Mononuclear cell (primary cell): ENCODE measurements around the gene BHLHA15. TPM values are rescaled to one million over a fixed set of nuclear protein-coding genes. Genes with fewer than 3 reads are reported as not detected.

Source experiments
- H3K27me3 ChIP-seq: 2 replicates; pipeline ENCODE4 v1.6.0; 2011; ENCODE audit warnings: low read length, control low read depth; ENCODE audit not compliant: insufficient read depth
- H3K4me1 ChIP-seq: 2 replicates; pipeline ENCODE4 v1.5.1; 2011; ENCODE audit warnings: mild to moderate bottlenecking, low read length, control low read depth; ENCODE audit not compliant: insufficient read depth
- H3K4me3 ChIP-seq: 2 replicates; pipeline ENCODE4 v1.5.1; 2011; ENCODE audit warnings: mild to moderate bottlenecking, low read length, moderate library complexity
- H3K9me3 ChIP-seq: 2 replicates; pipeline ENCODE4 v1.5.1; 2011; ENCODE audit warnings: low read depth, mild to moderate bottlenecking, control low read depth, low read length
- total RNA-seq: library from RNA; depleted of rRNA; stranded (reverse); fragments of >200 nt; gene quantifications from one replicate; pipeline ENCODE4 v1.2.3, GENCODE V29; 2012

The BHLHA15 gene
- total RNA-seq, 1 donor, result not detected

DNA sequence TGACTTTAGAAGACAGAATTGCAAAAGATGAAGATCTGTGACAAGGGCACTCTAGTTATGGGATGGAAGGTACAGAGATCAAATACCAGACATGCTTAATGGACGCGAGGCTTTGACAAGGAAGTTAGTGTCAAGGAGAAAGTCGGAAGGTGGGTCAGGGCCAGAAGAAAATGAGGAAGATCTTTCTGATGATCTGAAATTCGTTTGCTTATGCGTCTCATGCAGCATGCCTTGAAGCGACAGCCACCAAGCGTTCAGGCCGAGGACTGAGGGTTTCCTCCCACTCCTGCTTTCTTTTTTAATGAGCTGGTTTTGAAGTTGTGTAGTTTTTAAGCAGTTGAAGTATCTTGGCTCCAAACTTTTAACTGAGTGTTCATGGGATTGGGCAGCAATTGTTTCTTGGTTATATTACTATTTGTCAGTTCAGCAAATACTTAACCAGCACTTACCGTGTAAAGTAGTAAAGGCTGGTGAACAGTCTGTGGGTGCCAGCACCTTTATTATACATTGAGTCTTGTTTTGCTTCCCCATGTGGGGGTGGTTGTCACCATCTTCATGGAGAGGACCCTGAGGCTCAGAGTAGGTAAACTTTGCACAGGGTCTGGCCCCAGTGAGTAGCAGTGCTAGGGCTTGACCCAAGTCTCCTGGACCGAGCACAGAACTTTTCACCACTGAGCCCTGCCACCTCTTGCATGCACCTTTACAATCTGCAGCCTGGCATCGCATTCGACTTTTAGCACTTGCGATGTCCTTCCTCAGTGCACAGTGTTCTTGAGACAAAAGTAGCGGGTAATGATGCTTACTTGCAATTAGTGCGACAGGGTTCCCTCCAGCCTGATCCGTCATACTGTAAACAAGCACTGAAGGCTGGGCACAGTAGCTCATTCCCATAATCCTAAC is 14.3 kb upstream of the BHLHA15 start:
- no peak overlapping the region for H3K4me3 ChIP-seq
- H3K9me3 ChIP-seq, result no peaks in the 10 kb centered on the region
- H3K4me1 ChIP-seq, result peaks cover 14% of the 10 kb centered on the region
- no peaks in the 10 kb centered on the region for H3K27me3 ChIP-seq

GRCh38 chr7:98199131-98199530 is 12.1 kb upstream of the BHLHA15 start:
- H3K4me3 ChIP-seq, result no peak overlapping the region
- H3K4me1 ChIP-seq, result peaks cover 36% of the 10 kb centered on the region
- H3K9me3 ChIP-seq, result no peaks in the 10 kb centered on the region
- no peaks in the 10 kb centered on the region for H3K27me3 ChIP-seq

- Histone ChIP-seq H3K4me3 (no peak overlapping the region), H3K9me3 (no peaks in the 10 kb centered on the region), H3K4me1 (peaks cover 41% of the 10 kb centered on the region), H3K27me3 (no peaks in the 10 kb centered on the region)
Measured at GRCh38 chr7:98200364-98200763, 10.9 kb upstream of the BHLHA15 start.

- Histone ChIP-seq H3K27me3 (no peaks in the 10 kb centered on the region), H3K4me1 (peaks cover 41% of the 10 kb centered on the region), H3K4me3 (no peak overlapping the region)
Measured at GRCh38 chr7:98202367-98203195, 8.7 kb upstream of the BHLHA15 start.

GRCh38 chr7:98203261-98203963 is 7.8 kb upstream of the BHLHA15 start:
- no peaks in the 10 kb centered on the region for H3K27me3 ChIP-seq
- no peaks in the 10 kb centered on the region for H3K9me3 ChIP-seq
- no peak overlapping the region for H3K4me3 ChIP-seq
- peaks cover 41% of the 10 kb centered on the region for H3K4me1 ChIP-seq

More at GRCh38 chr7:98202367-98203195, 8.7 kb upstream of the BHLHA15 start:
- no peaks in the 10 kb centered on the region for H3K9me3 ChIP-seq

DNA sequence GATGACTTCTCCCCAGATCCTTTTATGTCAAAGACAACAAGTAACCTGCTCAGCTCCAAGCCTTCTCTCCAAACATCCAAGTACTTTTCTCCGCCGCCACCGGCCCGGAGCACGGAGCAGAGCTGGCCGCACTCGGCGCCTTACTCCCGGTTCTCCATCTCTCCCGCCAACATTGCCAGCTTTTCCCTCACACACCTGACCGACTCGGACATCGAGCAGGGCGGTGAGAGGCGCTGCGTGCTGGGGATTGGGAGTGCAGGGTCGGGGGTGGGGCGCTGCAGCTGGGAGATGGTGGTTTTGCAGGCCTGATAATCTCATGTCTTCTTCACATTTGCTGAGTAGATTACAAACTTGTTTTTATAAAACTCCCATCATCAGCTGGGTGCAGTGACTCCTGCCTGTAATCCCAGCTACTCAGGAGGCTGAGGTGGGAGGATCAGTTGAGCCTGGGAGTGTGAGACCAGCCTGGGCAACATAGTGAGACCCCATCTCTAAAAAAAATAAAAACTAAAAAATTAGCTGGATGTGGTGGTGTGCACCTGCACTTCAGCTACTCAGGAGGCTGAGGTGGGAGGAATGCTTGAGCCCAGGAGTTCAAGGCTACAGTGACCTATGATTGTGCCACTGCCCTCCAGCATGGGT is 7.2 kb upstream of the BHLHA15 start:
- Histone ChIP-seq H3K27me3 (no peaks in the 10 kb centered on the region), H3K4me1 (peaks cover 41% of the 10 kb centered on the region), H3K9me3 (no peaks in the 10 kb centered on the region), H3K4me3 (no peak overlapping the region)

GRCh38 chr7:98204670-98205069 is 6.6 kb upstream of the BHLHA15 start:
- Histone ChIP-seq H3K27me3 (no peaks in the 10 kb centered on the region), H3K4me3 (no peak overlapping the region), H3K9me3 (no peaks in the 10 kb centered on the region), H3K4me1 (peaks cover 41% of the 10 kb centered on the region)

DNA sequence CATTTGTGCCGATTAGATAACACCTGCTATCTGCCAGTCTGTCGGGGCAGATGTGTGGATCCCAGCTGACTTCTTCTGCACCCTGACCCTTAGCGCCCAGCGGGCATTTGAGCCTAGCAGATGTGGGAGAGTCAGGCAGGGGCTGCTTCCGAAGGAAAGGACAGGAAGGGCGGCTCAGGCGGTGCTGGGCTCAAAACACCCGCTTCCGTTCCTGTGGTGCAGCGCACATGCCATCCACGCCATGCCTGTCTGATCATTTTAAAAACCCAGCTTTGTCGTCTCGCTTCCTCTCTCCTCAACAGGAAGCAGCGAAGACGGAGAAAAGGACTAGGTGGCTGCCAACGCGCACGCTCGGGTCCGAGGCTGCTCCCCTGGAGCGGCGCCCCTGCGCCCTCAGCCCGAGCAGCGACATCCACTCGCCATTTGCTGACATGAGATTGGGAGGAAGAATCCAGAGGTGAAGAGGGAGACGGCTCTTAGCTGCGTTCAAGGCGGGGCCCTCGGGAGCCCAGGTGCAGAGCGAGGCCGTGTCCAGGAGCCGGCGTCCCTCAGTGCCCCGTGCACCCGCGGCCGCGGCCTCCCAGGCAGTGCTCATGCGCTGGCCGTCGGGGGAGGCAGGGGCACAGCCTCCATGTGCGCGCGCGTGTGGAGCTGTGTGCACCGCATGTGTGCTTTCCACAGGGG is 5.9 kb upstream of the BHLHA15 start:
- H3K27me3 ChIP-seq, result no peaks in the 10 kb centered on the region
- H3K4me1 ChIP-seq, result peaks cover 40% of the 10 kb centered on the region
- no peak overlapping the region for H3K4me3 ChIP-seq
- no peaks in the 10 kb centered on the region for H3K9me3 ChIP-seq

- H3K9me3 ChIP-seq, result no peaks in the 10 kb centered on the region
Measured at GRCh38 chr7:98206451-98207330, 4.5 kb upstream of the BHLHA15 start.

GRCh38 chr7:98209166-98209920 is 1.9 kb upstream of the BHLHA15 start:
- Histone ChIP-seq H3K4me1 (peaks cover 3% of the 10 kb centered on the region), H3K9me3 (no peaks in the 10 kb centered on the region), H3K4me3 (no peak overlapping the region), H3K27me3 (peaks cover 2% of the 10 kb centered on the region)

More at GRCh38 chr7:98206451-98207330, 4.5 kb upstream of the BHLHA15 start:
- H3K4me1 ChIP-seq, result peaks cover 29% of the 10 kb centered on the region
- no peak overlapping the region for H3K4me3 ChIP-seq
- peaks cover under 1% of the 10 kb centered on the region for H3K27me3 ChIP-seq

DNA sequence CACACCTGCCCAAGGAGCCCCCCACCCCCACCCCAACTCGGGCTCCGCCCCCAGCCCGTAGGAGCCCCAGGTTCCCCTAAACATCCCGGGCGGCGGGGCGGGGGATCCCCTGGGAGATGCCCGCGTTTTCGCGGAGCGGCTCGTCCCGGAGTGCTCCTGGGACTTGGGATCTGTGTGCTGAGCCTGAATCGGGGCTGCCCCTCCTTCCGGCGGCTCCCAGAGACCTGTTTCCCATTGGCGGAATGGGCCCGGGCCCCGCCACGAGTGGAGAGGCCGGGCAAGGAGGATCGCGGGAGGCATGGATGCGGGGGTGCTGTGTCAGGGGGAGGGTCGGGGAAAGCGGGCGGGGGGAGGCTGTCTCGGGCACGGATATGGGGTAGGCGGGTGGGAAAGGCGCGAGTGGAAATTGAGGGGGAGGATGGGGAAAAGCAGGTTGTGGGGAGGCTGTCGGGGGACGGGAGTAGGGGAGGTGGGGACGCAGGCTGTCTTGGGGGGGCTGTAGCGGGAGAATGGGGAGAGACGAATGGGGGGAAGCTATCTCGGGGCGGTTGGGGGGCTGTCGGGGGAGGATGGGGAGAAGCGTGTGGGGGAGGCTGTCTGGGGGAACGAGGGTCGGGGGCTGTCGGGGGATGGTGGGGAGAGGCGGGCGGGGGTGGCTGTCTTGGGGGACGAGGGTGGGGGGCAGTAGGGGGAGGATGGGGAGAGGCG is 572 bp upstream of the BHLHA15 start:
- peaks cover 2% of the 10 kb centered on the region for H3K27me3 ChIP-seq
- no peaks in the 10 kb centered on the region for H3K4me1 ChIP-seq
- H3K4me3 ChIP-seq, result no peak overlapping the region
- no peaks in the 10 kb centered on the region for H3K9me3 ChIP-seq
